Stimulated activated naive CD8-positive, alpha-beta T cell treated with anti-CD3 and anti-CD28 coated beads, Interleukin-15, Interleukin-2, amounts not matched to agents 100 U/mL and 50 U/mL, for 24 hours (primary cell): ENCODE data around the gene RAB8A.

Experiments used
- ATAC-seq: fragments of 150-1000 bp; cut with Tn5 transposase; one replicate; pipeline ENCODE4 v1.10.0; 2021
- DNase-seq: peaks from one replicate; pipeline ENCODE4 v3.0.0; 2021

Gene RAB8A

DNA sequence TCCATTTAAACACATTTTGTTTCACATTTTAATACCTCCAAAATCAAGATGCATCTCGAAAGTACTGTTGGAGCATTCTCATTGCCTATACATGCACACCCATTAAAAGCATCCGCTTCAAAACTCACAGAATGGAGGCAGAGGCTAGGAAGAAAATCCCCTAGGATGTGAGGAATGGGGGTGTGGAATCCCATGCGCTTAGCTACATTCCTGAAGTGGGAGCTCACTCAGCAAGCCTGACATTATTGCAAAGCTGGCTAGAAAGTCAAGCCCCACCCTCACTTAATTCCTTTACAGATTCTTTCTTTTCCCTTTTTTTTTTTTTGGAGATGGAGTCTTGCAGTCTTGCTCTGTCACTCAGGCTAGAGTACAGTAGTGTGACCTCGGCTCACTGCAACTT is 68.9 kb downstream of the RAB8A start:
- no peak for ATAC-seq
- DNase-seq = no peak
